ENCODE results near the gene APH1B.
"Not testable (repeated sequence)": the region's sequence is repeated elsewhere in the genome, so short reads cannot be mapped to it uniquely, and the experiment has no call there.

APH1B gene

GRCh38 chr15:63277038-63277892 is at the start of gene APH1B:
Gene APH1B (plus strand): TSS chr15:63277605. CDS start chr15:63277624, 19 bp downstream.
- peak; percentile 74 for DNase-seq (ENCODE audit: low read depth, low spot score)

- DNase-seq (ENCODE audit: low read depth, low spot score), result no peak
Measured at GRCh38 chr15:63227689-63228088, 49.7 kb upstream of the APH1B start.

GRCh38 chr15:63231206-63231605 is 46.2 kb upstream of the APH1B start:
- no peak for DNase-seq (ENCODE audit: low read depth, low spot score)

GRCh38 chr15:63231706-63232105 is 45.7 kb upstream of the APH1B start:
- no peak for DNase-seq (ENCODE audit: low read depth, low spot score)

GRCh38 chr15:63232405-63232804 is 45.0 kb upstream of the APH1B start:
- no peak for DNase-seq (ENCODE audit: low read depth, low spot score)

- DNase-seq (ENCODE audit: low read depth, low spot score), result no peak
Measured at GRCh38 chr15:63232943-63233342, 44.5 kb upstream of the APH1B start.

- DNase-seq (ENCODE audit: low read depth, low spot score), result no peak
Measured at GRCh38 chr15:63233667-63234423, 43.6 kb upstream of the APH1B start.

GRCh38 chr15:63234451-63234870 is 42.9 kb upstream of the APH1B start:
- no peak for DNase-seq (ENCODE audit: low read depth, low spot score)

- no peak for DNase-seq (ENCODE audit: low read depth, low spot score)
Measured at GRCh38 chr15:63236272-63236671, 41.1 kb upstream of the APH1B start.

- not testable (repeated sequence) for DNase-seq (ENCODE audit: low read depth, low spot score)
Measured at GRCh38 chr15:63237086-63237485, 40.3 kb upstream of the APH1B start.

- no peak for DNase-seq (ENCODE audit: low read depth, low spot score)
Measured at GRCh38 chr15:63238171-63238570, 39.2 kb upstream of the APH1B start.

- no peak for DNase-seq (ENCODE audit: low read depth, low spot score)
Measured at GRCh38 chr15:63238796-63239195, 38.6 kb upstream of the APH1B start.

- no peak for DNase-seq (ENCODE audit: low read depth, low spot score)
Measured at GRCh38 chr15:63240109-63240508, 37.3 kb upstream of the APH1B start.

- DNase-seq (ENCODE audit: low read depth, low spot score), result no peak
Measured at GRCh38 chr15:63241316-63241715, 36.1 kb upstream of the APH1B start.

- DNase-seq (ENCODE audit: low read depth, low spot score), result no peak
Measured at GRCh38 chr15:63243101-63243500, 34.3 kb upstream of the APH1B start.

GRCh38 chr15:63243776-63244175 is 33.6 kb upstream of the APH1B start:
- DNase-seq (ENCODE audit: low read depth, low spot score), result no peak

- no peak for DNase-seq (ENCODE audit: low read depth, low spot score)
Measured at GRCh38 chr15:63244399-63244798, 33.0 kb upstream of the APH1B start.

- DNase-seq (ENCODE audit: low read depth, low spot score), result no peak
Measured at GRCh38 chr15:63244976-63245645, 32.3 kb upstream of the APH1B start.

- DNase-seq (ENCODE audit: low read depth, low spot score), result no peak
Measured at GRCh38 chr15:63246691-63247469, 30.5 kb upstream of the APH1B start.

- peak; percentile 4 for DNase-seq (ENCODE audit: low read depth, low spot score)
Measured at GRCh38 chr15:63250312-63250965, 27.0 kb upstream of the APH1B start.

- no peak for DNase-seq (ENCODE audit: low read depth, low spot score)
Measured at GRCh38 chr15:63251701-63252100, 25.7 kb upstream of the APH1B start.
